Measurements from ENCODE around the gene KYAT1. TPM values are rescaled to one million over a fixed set of nuclear protein-coding genes. Genes with fewer than 3 reads are reported as not detected.

KYAT1 gene
- total RNA-seq, 1 experiment from 2014 or later = 34.1 TPM

DNA sequence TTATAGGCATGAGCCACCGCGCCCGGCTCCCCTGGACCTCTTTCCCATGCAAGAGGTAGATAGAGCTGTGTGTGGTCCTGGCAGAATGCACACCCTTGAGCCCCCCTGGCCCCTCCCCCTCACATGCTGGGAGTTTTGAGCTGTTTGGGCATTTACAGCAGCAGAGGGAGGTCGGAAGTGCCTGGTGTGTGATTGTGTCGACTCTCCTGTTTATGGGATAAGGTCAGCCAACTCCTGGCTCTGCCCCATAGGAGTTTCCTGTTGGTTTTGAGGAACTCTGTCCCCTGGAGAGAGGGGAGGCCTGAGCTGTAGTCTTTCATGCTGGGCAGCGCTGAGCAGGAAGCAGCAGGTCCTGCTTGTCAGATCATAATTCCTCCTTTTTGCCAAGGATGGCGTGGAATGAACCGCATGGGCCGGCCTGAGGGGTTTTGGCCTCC lies 6.2 kb upstream of the KYAT1 start:
- DNase-seq (ENCODE audit: low spot score) = peak; percentile 81
- ChIA-PET CTCF (interaction anchor here (0.5 to 1.7 kb wide), 9 partner anchors 9 to 155 kb away, joined by 3 to 8 read pairs (median 4); partner anchors contain the start of genes ENDOG and SH3GLB2), POLR2A (interaction anchor here (0.6 to 0.7 kb wide), 2 partner anchors 24 to 37 kb away, joined by 3 to 7 read pairs; no protein-coding TSS in a partner anchor)
- peaks cover 60% of the 10 kb centered on the region for H3K4me1 Mint-ChIP-seq
- H3K4me3 Mint-ChIP-seq = peak overlapping the region; percentile 33; the same call in 1 of the 2 replicates
- H3K27ac Mint-ChIP-seq = peak overlapping the region; percentile 90
- H3K36me3 Mint-ChIP-seq = peaks cover 23% of the 10 kb centered on the region
- ATAC-seq = peak; percentile 89
- no peaks in the 10 kb centered on the region for H3K9me3 Mint-ChIP-seq
- H3K27me3 Mint-ChIP-seq (ENCODE audit: low read depth) = no peaks in the 10 kb centered on the region
- TF ChIP-seq, protein P1, sequence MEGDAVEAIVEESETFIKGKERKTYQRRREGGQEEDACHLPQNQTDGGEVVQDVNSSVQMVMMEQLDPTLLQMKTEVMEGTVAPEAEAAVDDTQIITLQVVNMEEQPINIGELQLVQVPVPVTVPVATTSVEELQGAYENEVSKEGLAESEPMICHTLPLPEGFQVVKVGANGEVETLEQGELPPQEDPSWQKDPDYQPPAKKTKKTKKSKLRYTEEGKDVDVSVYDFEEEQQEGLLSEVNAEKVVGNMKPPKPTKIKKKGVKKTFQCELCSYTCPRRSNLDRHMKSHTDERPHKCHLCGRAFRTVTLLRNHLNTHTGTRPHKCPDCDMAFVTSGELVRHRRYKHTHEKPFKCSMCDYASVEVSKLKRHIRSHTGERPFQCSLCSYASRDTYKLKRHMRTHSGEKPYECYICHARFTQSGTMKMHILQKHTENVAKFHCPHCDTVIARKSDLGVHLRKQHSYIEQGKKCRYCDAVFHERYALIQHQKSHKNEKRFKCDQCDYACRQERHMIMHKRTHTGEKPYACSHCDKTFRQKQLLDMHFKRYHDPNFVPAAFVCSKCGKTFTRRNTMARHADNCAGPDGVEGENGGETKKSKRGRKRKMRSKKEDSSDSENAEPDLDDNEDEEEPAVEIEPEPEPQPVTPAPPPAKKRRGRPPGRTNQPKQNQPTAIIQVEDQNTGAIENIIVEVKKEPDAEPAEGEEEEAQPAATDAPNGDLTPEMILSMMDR (IDR thresholded peaks at IDR 0.05) = no peak
- TF ChIP-seq MYBL2 (CRISPR knock-in tag; IDR thresholded peaks at IDR 0.05) (no peak), PRRX2 (CRISPR knock-in tag; IDR thresholded peaks at IDR 0.05) (no peak), ERG (CRISPR knock-in tag; IDR thresholded peaks at IDR 0.05) (no peak), ZNF423 (CRISPR knock-in tag; IDR thresholded peaks at IDR 0.05) (peak; percentile 98), HMGA2 (CRISPR knock-in tag; IDR thresholded peaks at IDR 0.05) (no peak), E2F1 (CRISPR knock-in tag; IDR thresholded peaks at IDR 0.05) (no peak), IRF2 (CRISPR knock-in tag; IDR thresholded peaks at IDR 0.05; ENCODE audit: borderline replicate concordance, low read depth) (no peak), ZNF219 (CRISPR knock-in tag; IDR thresholded peaks at IDR 0.05; ENCODE audit: borderline replicate concordance) (peak; percentile 79; the same call in 1 of the 2 replicates), KAT7 (CRISPR knock-in tag; IDR thresholded peaks at IDR 0.05; ENCODE audit: borderline replicate concordance) (no peak), ATF1 (CRISPR knock-in tag; IDR thresholded peaks at IDR 0.05) (no peak), NFE2L1 (CRISPR knock-in tag; IDR thresholded peaks at IDR 0.05) (peak; percentile 59; the same call in 1 of the 2 replicates), USF1 (CRISPR knock-in tag; IDR thresholded peaks at IDR 0.05) (no peak; the same call in 1 of the 2 replicates), NR3C1 (CRISPR knock-in tag; conservative IDR thresholded peaks at IDR 0.05; ENCODE audit: low read depth) (no peak), ZNF396 (CRISPR knock-in tag; IDR thresholded peaks at IDR 0.05; ENCODE audit: borderline replicate concordance) (no peak), ZBTB21 (CRISPR knock-in tag; IDR thresholded peaks at IDR 0.05; ENCODE audit: borderline replicate concordance) (peak; percentile 81), ZNF671 (CRISPR knock-in tag; IDR thresholded peaks at IDR 0.05) (no peak), SMAD4 (CRISPR knock-in tag; IDR thresholded peaks at IDR 0.05) (0 out of 2 replicates have a peak, but pooled peaks have one; percentile 30), SP1 (CRISPR knock-in tag; conservative IDR thresholded peaks at IDR 0.05) (peak; percentile 82), ELF4 (CRISPR knock-in tag; IDR thresholded peaks at IDR 0.05; ENCODE audit: low read depth) (no peak), GABPB1 (CRISPR knock-in tag; IDR thresholded peaks at IDR 0.05) (no peak), JUN (CRISPR knock-in tag; IDR thresholded peaks at IDR 0.05) (no peak), ZNF138 (CRISPR knock-in tag; conservative IDR thresholded peaks at IDR 0.05) (no peak), E2F5 (CRISPR knock-in tag; IDR thresholded peaks at IDR 0.05) (peak; percentile 63; the same call in 1 of the 2 replicates)
- TF ChIP-seq, protein P2, sequence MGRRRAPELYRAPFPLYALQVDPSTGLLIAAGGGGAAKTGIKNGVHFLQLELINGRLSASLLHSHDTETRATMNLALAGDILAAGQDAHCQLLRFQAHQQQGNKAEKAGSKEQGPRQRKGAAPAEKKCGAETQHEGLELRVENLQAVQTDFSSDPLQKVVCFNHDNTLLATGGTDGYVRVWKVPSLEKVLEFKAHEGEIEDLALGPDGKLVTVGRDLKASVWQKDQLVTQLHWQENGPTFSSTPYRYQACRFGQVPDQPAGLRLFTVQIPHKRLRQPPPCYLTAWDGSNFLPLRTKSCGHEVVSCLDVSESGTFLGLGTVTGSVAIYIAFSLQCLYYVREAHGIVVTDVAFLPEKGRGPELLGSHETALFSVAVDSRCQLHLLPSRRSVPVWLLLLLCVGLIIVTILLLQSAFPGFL (CRISPR knock-in tag; IDR thresholded peaks at IDR 0.05; ENCODE audit: borderline replicate concordance) = no peak
- TF ChIP-seq, protein P3, sequence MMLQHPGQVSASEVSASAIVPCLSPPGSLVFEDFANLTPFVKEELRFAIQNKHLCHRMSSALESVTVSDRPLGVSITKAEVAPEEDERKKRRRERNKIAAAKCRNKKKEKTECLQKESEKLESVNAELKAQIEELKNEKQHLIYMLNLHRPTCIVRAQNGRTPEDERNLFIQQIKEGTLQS (CRISPR knock-in tag; conservative IDR thresholded peaks at IDR 0.05) = no peak
- TF ChIP-seq, protein P4, sequence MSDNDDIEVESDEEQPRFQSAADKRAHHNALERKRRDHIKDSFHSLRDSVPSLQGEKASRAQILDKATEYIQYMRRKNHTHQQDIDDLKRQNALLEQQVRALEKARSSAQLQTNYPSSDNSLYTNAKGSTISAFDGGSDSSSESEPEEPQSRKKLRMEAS (CRISPR knock-in tag; IDR thresholded peaks at IDR 0.05) = peak; percentile 64; the same call in 1 of the 2 replicates
- TF ChIP-seq, protein P5, sequence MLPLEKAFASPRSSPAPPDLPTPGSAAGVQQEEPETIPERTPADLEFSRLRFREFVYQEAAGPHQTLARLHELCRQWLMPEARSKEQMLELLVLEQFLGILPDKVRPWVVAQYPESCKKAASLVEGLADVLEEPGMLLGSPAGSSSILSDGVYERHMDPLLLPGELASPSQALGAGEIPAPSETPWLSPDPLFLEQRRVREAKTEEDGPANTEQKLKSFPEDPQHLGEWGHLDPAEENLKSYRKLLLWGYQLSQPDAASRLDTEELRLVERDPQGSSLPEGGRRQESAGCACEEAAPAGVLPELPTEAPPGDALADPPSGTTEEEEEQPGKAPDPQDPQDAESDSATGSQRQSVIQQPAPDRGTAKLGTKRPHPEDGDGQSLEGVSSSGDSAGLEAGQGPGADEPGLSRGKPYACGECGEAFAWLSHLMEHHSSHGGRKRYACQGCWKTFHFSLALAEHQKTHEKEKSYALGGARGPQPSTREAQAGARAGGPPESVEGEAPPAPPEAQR (CRISPR knock-in tag; IDR thresholded peaks at IDR 0.05) = no peak
- TF ChIP-seq, protein P6, sequence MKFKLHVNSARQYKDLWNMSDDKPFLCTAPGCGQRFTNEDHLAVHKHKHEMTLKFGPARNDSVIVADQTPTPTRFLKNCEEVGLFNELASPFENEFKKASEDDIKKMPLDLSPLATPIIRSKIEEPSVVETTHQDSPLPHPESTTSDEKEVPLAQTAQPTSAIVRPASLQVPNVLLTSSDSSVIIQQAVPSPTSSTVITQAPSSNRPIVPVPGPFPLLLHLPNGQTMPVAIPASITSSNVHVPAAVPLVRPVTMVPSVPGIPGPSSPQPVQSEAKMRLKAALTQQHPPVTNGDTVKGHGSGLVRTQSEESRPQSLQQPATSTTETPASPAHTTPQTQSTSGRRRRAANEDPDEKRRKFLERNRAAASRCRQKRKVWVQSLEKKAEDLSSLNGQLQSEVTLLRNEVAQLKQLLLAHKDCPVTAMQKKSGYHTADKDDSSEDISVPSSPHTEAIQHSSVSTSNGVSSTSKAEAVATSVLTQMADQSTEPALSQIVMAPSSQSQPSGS (CRISPR knock-in tag; IDR thresholded peaks at IDR 0.05; ENCODE audit: borderline replicate concordance, low read depth) = no peak
